ENCODE results near the gene GDAP2.
A peak's percentile ranks its signal among the peaks of the same experiment; 100 is the strongest.

The GDAP2 gene

GRCh38 chr1:117821774-117822482 is 107.5 kb downstream of the GDAP2 start:
- no peak overlapping the region for H3K4me3 ChIP-seq (ENCODE audit: control insufficient read depth, low read depth, low read length)
- peak; percentile 81 for DNase-seq (ENCODE audit: low read depth)
- TF ChIP-seq CTCF (IDR thresholded peaks at IDR 0.05; ENCODE audit: control insufficient read depth, insufficient read depth, low read depth, low read length, missing control alignments) = no peak

- H3K4me3 ChIP-seq (ENCODE audit: control insufficient read depth, low read depth, low read length) = no peak overlapping the region
- no peak for TF ChIP-seq CTCF (IDR thresholded peaks at IDR 0.05; ENCODE audit: control insufficient read depth, insufficient read depth, low read depth, low read length, missing control alignments)
- no peak for DNase-seq (ENCODE audit: low read depth)
Measured at GRCh38 chr1:117821382-117821755, 108.1 kb downstream of the GDAP2 start.

- TF ChIP-seq CTCF (IDR thresholded peaks at IDR 0.05; ENCODE audit: control insufficient read depth, insufficient read depth, low read depth, low read length, missing control alignments) = no peak
- no peak overlapping the region for H3K4me3 ChIP-seq (ENCODE audit: control insufficient read depth, low read depth, low read length)
- no peak for DNase-seq (ENCODE audit: low read depth)
Measured at GRCh38 chr1:117820694-117821381, 108.6 kb downstream of the GDAP2 start.

- DNase-seq (ENCODE audit: low read depth) = no peak
- no peak overlapping the region for H3K4me3 ChIP-seq (ENCODE audit: control insufficient read depth, low read depth, low read length)
- TF ChIP-seq CTCF (IDR thresholded peaks at IDR 0.05; ENCODE audit: control insufficient read depth, insufficient read depth, low read depth, low read length, missing control alignments) = no peak
Measured at GRCh38 chr1:117820096-117820495, 109.3 kb downstream of the GDAP2 start.

- no peak for TF ChIP-seq CTCF (IDR thresholded peaks at IDR 0.05; ENCODE audit: control insufficient read depth, insufficient read depth, low read depth, low read length, missing control alignments)
- DNase-seq (ENCODE audit: low read depth) = no peak
- no peak overlapping the region for H3K4me3 ChIP-seq (ENCODE audit: control insufficient read depth, low read depth, low read length)
Measured at GRCh38 chr1:117819301-117819700, 110.1 kb downstream of the GDAP2 start.

GRCh38 chr1:117818456-117818855 is 111.0 kb downstream of the GDAP2 start:
- no peak for DNase-seq (ENCODE audit: low read depth)
- no peak overlapping the region for H3K4me3 ChIP-seq (ENCODE audit: control insufficient read depth, low read depth, low read length)
- TF ChIP-seq CTCF (IDR thresholded peaks at IDR 0.05; ENCODE audit: control insufficient read depth, insufficient read depth, low read depth, low read length, missing control alignments) = no peak

Measured in AG09309 (cell line).